CD4-positive, alpha-beta T cell treated with Interleukin-12 subunit alpha and Interleukin-12 subunit beta, for 1 hour (primary cell): ENCODE measurements around the gene PODNL1.

Experiments
- DNase-seq: peaks from one replicate; pipeline ENCODE4 v3.0.0-alpha.2; 2020

PODNL1 gene, protein sequence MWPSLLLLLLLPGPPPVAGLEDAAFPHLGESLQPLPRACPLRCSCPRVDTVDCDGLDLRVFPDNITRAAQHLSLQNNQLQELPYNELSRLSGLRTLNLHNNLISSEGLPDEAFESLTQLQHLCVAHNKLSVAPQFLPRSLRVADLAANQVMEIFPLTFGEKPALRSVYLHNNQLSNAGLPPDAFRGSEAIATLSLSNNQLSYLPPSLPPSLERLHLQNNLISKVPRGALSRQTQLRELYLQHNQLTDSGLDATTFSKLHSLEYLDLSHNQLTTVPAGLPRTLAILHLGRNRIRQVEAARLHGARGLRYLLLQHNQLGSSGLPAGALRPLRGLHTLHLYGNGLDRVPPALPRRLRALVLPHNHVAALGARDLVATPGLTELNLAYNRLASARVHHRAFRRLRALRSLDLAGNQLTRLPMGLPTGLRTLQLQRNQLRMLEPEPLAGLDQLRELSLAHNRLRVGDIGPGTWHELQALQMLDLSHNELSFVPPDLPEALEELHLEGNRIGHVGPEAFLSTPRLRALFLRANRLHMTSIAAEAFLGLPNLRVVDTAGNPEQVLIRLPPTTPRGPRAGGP

GRCh38 chr19:13938301-13939064 is at the start of gene PODNL1:
Gene PODNL1 (minus strand): TSS chr19:13938417. CDS start chr19:13938181, 236 bp downstream.
- DNase-seq, result no peak

GRCh38 chr19:13987101-13987890 is 49.1 kb upstream of the PODNL1 start:
- DNase-seq, result no peak

GRCh38 chr19:13986348-13986904 is 48.2 kb upstream of the PODNL1 start:
- DNase-seq, result peak; percentile 99

- no peak for DNase-seq
Observed at GRCh38 chr19:13985771-13986347, 47.6 kb upstream of the PODNL1 start.

GRCh38 chr19:13984875-13985741 is 46.9 kb upstream of the PODNL1 start:
- peak; percentile 50 for DNase-seq

DNA sequence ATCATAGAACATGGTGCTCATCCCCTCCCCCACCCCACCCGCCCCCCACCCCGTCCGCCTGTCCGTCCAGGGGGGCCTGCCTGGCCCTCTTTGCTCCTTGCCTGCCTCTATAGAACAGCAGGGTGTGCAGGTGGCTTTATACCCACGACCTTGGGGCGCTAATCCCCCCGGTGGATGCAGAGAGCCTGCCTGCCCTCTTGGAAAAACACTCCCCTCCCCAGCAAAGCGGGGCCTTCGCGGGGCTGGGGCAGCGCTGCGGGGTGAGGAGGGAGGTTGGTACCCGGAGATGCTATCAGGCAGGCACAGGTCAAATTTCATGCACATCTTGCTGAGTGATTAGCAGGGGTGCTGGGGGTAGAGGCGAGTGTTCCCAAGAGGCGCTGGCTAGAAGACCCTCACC is 46.0 kb upstream of the PODNL1 start:
- no peak for DNase-seq

DNA sequence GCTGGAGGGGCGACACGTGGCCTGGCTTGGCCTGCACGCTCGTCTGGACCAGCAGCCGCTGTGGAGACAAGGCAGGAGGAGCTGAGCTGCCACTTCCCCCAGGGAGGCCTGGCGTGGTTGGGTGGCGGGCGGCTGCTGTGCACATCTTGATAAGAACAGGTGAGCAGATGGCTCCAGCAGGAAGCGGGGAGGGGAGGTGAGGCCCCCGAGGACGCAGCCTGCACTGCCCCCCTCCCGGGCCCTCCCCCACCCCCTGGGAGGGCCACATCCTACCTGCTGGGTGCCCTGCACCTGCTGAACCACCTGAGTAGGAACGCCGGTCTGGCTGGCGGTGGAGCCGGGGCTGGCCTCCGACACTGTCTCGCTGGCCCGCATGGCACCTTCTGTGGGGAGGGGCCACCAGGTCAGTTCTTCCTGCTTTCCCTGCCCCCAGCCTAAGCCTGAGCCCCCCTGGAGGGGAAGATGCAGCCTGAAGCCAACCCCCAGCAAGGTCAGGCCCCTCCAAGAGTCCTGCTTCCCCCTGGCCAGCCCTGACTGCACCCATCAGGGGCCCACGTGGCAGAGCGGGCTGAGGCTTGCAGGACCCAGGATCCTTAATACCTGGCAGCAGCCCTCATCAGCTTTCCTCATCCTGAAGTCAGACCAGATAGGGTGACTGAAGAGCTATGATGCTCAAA is 45.1 kb upstream of the PODNL1 start:
- DNase-seq, result peak; percentile 54

DNA sequence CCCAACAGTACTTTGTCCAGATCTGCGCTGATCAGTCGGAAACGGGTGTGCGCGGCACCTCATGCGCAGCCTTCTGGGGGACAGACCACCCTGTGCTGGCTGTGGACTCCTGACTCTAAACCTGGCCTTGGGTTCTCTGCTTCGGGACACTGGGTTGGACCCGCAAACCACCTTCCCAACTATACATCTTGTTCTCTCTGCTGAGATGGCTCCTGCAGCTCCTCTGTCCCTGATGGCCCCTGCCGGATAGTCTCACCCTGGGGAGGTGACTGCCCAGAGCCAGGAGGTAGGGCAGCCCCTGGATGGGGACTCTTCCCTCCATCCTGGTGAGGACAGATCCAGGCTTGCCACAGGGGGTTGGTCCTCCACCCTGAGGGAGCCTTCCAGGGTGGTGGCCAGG is 44.6 kb upstream of the PODNL1 start:
- no peak for DNase-seq

DNA sequence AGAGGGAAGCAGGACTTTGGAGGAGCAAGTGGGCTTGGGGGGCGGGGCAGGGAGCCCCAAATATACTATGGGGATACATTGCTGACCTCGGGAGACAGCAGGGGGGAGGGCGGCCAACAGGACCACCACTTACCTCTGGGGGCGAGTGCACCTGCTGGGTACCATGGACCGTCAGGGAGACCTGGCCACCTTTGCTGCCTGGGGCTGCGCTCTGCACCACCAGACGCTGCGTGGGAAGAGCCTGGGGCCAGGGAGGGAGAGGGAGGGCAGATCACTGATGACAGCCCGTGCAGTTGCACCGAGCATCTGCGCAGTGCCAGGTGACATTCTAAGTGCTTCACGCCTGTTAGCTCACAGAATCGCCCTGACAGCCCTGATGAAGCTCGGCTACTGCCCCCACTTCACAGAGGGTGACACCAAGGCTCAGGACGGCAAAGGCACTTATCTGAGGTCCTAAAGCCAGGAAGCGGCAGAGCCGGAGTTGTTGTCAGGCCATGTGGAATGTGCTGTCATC is 43.8 kb upstream of the PODNL1 start:
- no peak for DNase-seq

DNA sequence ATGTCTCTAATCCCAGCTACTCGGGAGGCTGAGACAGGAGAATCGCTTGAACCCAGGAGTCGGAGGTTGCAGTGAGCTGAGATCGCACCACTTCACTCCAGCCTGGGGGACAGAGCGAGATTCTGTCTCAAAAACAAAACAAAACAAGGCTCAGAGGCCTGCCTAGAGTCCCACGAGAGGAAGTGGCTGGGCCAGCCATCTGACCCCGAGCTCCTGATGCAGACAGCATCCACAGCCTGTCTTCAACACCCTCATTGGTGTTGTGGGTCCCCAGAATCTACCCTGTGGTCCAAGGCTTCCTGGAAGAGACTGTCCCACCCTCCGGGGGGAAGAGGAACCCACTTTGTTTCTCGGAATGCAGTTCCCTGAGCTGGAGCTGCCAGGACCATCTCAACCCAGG is 43.2 kb upstream of the PODNL1 start:
- no peak for DNase-seq

- DNase-seq, result no peak
Observed at GRCh38 chr19:13981021-13981420, 42.8 kb upstream of the PODNL1 start.

- DNase-seq, result no peak
Observed at GRCh38 chr19:13980340-13980739, 42.1 kb upstream of the PODNL1 start.

- no peak for DNase-seq
Observed at GRCh38 chr19:13979686-13980085, 41.5 kb upstream of the PODNL1 start.

DNA sequence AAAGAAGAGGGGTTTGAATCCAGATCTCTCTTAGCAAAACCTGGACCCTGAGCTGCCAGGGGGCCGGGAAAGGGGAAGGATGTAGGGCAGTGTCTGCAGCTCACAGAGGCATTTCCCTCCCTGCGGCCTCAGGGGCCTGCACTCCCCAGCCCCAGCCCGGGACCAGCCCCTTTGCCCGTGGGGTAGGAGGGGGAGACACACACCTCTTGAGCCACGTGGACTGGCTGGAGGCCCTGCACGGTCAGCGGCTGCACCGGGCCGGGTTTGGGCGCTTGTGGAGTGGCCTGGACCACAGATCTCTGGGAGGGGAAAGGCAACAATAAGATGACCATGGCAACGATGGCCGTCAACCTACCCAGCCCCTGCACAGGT is 41.0 kb upstream of the PODNL1 start:
- no peak for DNase-seq

DNA sequence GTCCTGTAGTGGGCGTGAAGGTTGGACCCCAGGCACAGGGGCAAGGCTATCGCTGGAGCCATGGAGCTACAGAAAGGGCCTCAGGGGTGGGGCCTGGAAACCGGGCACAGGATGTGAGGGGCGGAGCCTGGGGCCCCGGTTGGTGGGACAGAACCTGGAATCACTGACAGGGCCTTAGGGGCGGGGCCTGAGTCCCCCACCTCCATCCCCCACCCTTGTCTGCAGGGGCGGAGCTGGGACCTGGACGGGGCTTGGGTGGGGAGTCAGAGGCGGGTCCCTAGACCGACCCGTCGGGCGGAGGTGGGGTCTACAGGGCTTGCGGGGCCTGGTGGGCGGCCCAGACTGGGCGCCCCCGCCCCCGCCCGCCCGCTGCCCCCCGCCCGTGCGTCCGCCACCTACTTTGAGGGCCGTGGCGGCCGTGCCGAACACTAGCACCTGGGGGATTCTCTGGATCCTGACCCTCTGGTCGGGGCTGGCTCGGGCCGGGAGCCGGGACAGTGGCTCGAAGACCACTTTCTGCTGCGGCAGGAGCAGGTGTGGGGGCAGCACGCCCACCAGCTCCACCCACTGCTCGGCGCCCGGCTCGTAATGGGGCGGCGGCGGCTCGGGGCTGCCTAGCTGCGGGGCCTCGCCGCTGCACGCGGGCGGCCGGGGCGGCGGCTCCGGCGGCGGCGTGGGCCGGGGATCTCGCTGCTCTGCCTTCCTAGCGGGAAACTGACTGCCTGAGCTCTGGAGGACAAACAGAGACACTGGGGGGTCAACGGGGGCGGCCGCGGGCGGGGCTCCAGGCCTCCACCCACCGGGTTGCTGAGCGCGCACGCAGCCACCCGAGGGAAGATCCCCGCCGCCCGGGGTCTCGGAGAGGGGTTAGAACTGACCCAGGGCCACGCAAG is 40.4 kb upstream of the PODNL1 start:
- DNase-seq, result peak; percentile 50

DNA sequence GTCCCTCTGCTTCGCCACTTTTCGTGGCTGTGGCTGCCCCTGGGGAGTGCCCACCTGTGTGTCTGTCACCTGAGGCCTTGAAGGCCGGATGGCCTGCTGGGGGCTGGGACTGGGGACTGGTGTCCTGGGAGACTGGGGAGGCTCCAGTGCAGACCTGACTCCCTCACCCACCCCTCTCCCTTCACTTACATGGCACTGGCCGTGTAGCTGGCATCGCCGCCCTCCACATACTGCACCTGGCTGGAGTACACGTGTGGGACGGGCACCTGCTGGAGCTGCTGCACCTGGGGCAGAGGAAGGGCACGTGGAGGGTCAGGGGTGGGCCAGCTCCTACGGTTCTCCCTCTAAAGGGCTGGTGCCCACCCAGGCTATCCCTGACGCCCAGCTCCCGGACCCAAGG is 39.6 kb upstream of the PODNL1 start:
- no peak for DNase-seq

DNA sequence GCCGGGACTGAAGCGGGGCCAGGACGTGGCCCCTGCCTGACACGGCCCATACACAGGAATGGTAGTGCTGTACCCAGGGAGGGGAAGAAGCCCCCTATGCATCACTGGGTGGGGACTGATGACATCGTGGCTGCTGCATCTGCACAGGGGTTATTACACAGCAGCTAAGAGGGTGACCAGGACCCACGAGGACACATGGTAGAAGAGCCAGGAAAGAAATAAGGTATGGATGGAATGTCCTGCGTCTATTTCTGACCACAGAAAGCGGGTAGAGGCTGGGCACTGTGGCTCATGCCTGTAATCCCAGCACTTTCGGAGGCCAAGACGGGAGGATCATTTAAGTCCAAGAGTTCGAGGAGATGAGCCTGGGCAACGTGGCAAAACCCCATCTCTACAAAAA is 38.2 kb upstream of the PODNL1 start:
- no peak for DNase-seq

- DNase-seq, result no peak
Observed at GRCh38 chr19:13975870-13976269, 37.7 kb upstream of the PODNL1 start.

DNA sequence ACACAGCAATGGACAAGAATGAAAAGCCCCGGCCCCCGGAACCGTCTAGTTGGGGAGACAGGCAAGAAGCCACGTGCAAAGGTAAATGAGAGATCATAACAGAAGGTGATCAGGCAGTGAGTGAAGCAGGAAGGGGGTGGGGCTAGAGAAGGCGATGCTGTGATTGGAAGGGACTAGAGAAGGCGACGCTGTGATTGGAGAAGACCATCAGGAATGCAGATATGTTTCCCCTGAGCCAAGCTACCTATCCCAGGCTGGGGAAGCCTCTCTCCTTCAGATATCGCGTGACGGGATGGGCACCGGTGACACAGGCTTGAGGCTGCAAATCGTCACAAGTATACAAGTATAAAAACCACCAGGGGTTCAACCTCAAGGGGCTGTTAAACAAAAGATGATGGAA is 35.9 kb upstream of the PODNL1 start:
- DNase-seq, result peak; percentile 55
